ENCODE measurements around the gene CCDC177. TPM values are rescaled to one million over a fixed set of nuclear protein-coding genes. Genes with fewer than 3 reads are reported as not detected.
A peak's percentile ranks its signal among the peaks of the same experiment; 100 is the strongest.

Gene CCDC177
- total and polyA plus RNA-seq, 9 of the 15 experiments (the other 6 are each of a cell fraction or from before 2014, with no cell fraction given), result not detected

- Histone ChIP-seq H3K9me3 (replicated peaks; ENCODE audit: control insufficient read depth, insufficient read depth, low read depth, low read length) (no peaks in the 10 kb centered on the region), H3K27me3 (ENCODE audit: control insufficient read depth in 2 of 2, insufficient read depth in 2 of 2, low read length in 2 of 2) (no peaks in the 10 kb centered on the region), H2AFZ (ENCODE audit: low read depth, low read length) (peak overlapping the region; percentile 41; the same call in 1 of the 2 replicates), H3K27ac (ENCODE audit: extremely low read depth, low read depth, low read length) (no peak overlapping the region; the same call in 2 of the 3 replicates), H3K9me1 (ENCODE audit: control insufficient read depth, insufficient read depth, low read length) (no peaks in the 10 kb centered on the region), H3K4me1 (replicated peaks in 1 of 2; ENCODE audit: control insufficient read depth in 2 of 2, insufficient read depth in 2 of 2, low read length in 2 of 2) (peaks cover 0 to 2% of the 10 kb centered on the region in 2 experiments; a peak in 2 of 5 replicates), H3K9ac (ENCODE audit: insufficient read depth in 1 of 2, low read depth in 2 of 2, low read length in 2 of 2) (no peak overlapping the region; a peak in 1 of 4 replicates), H4K20me1 (replicated peaks; ENCODE audit: control insufficient read depth, insufficient read depth, low read length) (no peaks in the 10 kb centered on the region), H3K36me3 (ENCODE audit: control insufficient read depth, insufficient read depth, low read length) (no peaks in the 10 kb centered on the region), H3K79me2 (ENCODE audit: control insufficient read depth, insufficient read depth, low read length) (no peaks in the 10 kb centered on the region), H3K4me3 (no peak overlapping the region), H3K4me2 (ENCODE audit: insufficient read depth, low read length) (no peak overlapping the region)
- in situ Hi-C loops (cut with MboI) (no loop called here), intact Hi-C loops (cut with micrococcal nuclease) (no loop called here)
- POLR2A ChIA-PET, result interaction anchor here (1.3 kb wide), 1 partner anchor 108 kb away, joined by 3 read pairs; no protein-coding TSS in a partner anchor
- WGBS (ENCODE audit: insufficient coverage, low coverage, missing lambda C conversion rate), result 45% methylated on average over 8 of the region's 8 CpGs
- CTCF ChIA-PET (ENCODE audit: low intra/inter-chr PET ratio), result no interaction called here
- BruUV-seq (replicated peaks), result no TSS peak
- FAIRE-seq, result no peak
- no peak for TF ChIP-seq PHF20 (IDR thresholded peaks at IDR 0.05; ENCODE audit: partially characterized antibody)
- TF ChIP-seq BCOR (IDR thresholded peaks at IDR 0.05), result no peak
- TF ChIP-seq, protein P1, sequence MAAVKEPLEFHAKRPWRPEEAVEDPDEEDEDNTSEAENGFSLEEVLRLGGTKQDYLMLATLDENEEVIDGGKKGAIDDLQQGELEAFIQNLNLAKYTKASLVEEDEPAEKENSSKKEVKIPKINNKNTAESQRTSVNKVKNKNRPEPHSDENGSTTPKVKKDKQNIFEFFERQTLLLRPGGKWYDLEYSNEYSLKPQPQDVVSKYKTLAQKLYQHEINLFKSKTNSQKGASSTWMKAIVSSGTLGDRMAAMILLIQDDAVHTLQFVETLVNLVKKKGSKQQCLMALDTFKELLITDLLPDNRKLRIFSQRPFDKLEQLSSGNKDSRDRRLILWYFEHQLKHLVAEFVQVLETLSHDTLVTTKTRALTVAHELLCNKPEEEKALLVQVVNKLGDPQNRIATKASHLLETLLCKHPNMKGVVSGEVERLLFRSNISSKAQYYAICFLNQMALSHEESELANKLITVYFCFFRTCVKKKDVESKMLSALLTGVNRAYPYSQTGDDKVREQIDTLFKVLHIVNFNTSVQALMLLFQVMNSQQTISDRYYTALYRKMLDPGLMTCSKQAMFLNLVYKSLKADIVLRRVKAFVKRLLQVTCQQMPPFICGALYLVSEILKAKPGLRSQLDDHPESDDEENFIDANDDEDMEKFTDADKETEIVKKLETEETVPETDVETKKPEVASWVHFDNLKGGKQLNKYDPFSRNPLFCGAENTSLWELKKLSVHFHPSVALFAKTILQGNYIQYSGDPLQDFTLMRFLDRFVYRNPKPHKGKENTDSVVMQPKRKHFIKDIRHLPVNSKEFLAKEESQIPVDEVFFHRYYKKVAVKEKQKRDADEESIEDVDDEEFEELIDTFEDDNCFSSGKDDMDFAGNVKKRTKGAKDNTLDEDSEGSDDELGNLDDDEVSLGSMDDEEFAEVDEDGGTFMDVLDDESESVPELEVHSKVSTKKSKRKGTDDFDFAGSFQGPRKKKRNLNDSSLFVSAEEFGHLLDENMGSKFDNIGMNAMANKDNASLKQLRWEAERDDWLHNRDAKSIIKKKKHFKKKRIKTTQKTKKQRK (IDR thresholded peaks at IDR 0.05; ENCODE audit: borderline replicate concordance, low read depth, low read length), result no peak
- no peak for DNase-seq (ENCODE audit: extremely low read depth in 1 of 4, low spot score in 3 of 4)
- ATAC-seq, result no peak
Observed at GRCh38 chr14:69587389-69587788, 12.7 kb upstream of the CCDC177 start.
